Fibroblast of pulmonary artery (primary cell): ENCODE measurements around the gene PDGFD.

Source experiments
- DNase-seq: peaks from one replicate; pipeline ENCODE4 v3.0.0-alpha.2; 2010; ENCODE audit warnings: low read depth
- H3K4me3 ChIP-seq: replicated peaks from 2 replicates; pipeline ENCODE4 v1.5.1; 2011; ENCODE audit warnings: low read depth, mild to moderate bottlenecking, control low read depth, low read length, moderate library complexity
- TF ChIP-seq, protein P1 (sequence below): IDR thresholded peaks from 2 replicates; pipeline ENCODE4 v1.5.1; 2011; ENCODE audit warnings: mild to moderate bottlenecking, control low read depth, low read length, inconsistent platforms; ENCODE audit errors: missing control alignments

The PDGFD gene

GRCh38 chr11:103947546-103947919 lies 216.4 kb downstream of the PDGFD start:
- peak; percentile 67 for DNase-seq

DNA sequence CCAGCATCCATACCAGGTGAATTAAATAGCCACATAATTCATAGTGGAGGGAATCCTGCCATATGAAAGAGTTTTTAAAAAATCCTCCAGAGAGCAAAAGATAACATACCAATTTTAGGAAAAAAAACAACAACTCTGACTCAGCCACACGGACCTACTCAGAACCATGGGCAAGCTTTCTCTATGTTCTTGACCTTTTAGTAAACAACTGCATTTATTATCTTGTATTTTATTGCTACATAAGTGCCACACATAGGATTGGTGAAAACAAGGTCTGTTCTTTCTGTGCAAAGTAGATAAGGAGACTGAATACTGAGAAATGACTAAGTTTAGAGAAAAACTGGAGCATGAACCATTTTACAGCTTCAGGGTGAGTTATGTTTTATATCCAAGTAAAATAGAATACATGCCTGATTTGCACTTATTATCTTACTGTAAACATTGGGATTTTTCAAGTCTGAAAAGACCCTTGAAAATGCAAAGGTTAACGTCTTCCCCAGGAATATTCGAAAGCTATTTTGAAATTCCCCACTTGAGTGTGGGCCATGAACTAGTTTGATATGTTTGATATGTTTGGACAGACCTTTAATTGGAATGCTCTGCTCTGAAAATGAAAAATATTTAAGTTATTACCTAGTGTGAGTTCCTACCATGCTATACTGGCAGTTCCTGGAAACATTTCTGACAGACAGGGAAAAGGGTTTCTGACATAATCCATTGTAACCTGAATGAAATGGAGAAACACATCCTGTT lies 217.0 kb downstream of the PDGFD start:
- TF ChIP-seq, protein P1, sequence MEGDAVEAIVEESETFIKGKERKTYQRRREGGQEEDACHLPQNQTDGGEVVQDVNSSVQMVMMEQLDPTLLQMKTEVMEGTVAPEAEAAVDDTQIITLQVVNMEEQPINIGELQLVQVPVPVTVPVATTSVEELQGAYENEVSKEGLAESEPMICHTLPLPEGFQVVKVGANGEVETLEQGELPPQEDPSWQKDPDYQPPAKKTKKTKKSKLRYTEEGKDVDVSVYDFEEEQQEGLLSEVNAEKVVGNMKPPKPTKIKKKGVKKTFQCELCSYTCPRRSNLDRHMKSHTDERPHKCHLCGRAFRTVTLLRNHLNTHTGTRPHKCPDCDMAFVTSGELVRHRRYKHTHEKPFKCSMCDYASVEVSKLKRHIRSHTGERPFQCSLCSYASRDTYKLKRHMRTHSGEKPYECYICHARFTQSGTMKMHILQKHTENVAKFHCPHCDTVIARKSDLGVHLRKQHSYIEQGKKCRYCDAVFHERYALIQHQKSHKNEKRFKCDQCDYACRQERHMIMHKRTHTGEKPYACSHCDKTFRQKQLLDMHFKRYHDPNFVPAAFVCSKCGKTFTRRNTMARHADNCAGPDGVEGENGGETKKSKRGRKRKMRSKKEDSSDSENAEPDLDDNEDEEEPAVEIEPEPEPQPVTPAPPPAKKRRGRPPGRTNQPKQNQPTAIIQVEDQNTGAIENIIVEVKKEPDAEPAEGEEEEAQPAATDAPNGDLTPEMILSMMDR: no peak
- H3K4me3 ChIP-seq: no peak overlapping the region
- DNase-seq: peak; percentile 50

More at GRCh38 chr11:103947546-103947919, 216.4 kb downstream of the PDGFD start:
- no peak overlapping the region for H3K4me3 ChIP-seq
- TF ChIP-seq, protein P1: no peak

DNA sequence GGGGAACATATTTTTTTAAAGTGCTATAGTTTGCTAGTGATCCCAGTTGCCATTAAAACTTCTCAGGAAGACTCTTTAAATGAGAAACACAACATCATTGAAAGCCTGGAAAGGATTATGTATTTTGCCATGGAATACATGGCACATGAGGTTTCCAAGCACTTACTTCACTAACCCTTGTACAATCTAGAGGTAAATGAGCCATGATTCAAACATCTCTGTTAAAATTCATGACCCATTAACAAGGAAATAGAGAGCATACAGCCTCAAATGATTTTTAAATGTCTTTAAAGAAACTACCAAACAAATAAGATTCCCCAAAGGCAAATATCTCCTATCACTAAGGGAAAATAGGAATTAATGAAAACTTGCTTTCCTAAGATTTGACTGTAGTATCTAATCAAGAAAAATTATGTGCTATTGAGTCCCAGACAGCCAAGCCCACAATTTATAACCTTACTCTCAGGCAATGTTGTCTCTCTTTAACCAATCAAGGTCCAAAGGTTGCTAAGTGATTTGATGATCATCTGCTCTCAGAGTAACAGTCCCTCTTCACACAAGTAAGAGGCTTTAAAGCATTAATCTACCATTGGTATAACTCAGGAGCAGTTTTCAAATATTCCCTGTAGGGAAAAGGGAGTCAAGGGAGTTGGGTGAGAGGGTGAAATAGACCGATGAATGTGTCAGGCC lies 219.6 kb downstream of the PDGFD start:
- no peak overlapping the region for H3K4me3 ChIP-seq
- TF ChIP-seq, protein P1: no peak
- no peak for DNase-seq

- H3K4me3 ChIP-seq: no peak overlapping the region
- TF ChIP-seq, protein P1: no peak
- no peak for DNase-seq
Observed at GRCh38 chr11:103942646-103943045, 221.3 kb downstream of the PDGFD start.

GRCh38 chr11:103940551-103940950 lies 223.4 kb downstream of the PDGFD start:
- DNase-seq: no peak
- TF ChIP-seq, protein P1: no peak
- no peak overlapping the region for H3K4me3 ChIP-seq

DNA sequence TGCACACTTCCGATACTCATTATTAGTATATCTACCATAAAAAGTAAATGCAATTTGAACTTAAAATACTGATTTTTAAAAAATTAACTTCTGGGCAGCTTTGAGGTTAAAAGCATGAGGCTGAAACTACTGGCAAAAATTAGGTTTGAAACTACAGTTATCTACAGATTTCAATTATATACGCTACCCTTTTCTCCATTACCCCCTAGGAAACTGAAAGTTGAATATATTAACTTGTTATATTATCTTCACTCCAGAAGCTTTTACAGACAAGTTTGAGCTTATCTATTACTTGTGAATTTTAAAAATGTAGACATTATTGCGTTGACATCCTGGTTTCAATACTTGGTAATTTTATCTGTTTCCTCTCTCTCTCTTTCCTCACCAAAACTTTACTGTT lies 224.3 kb downstream of the PDGFD start:
- DNase-seq: no peak
- TF ChIP-seq, protein P1: no peak
- no peak overlapping the region for H3K4me3 ChIP-seq
